ENCODE results near the gene PRRC1. TPM values are rescaled to one million over a fixed set of nuclear protein-coding genes. Genes with fewer than 3 reads are reported as not detected.

Gene PRRC1
- total and polyA plus RNA-seq, 9 of the 15 experiments (the other 6 are each of a cell fraction or from before 2014, with no cell fraction given): 23.4 to 68.7 (median 43.9) TPM

GRCh38 chr5:127551410-127552041, 34.1 kb downstream of the PRRC1 start:
- intact Hi-C loops (cut with micrococcal nuclease) (no loop called here), in situ Hi-C loops (cut with MboI) (no loop called here)
- FAIRE-seq (no peak), ATAC-seq (no peak), DNase-seq (ENCODE audit: extremely low read depth in 1 of 4, low spot score in 3 of 4) (no peak)
- BruUV-seq (replicated peaks): no TSS peak
- H4K20me1 ChIP-seq (replicated peaks; ENCODE audit: control insufficient read depth, insufficient read depth, low read length): no peaks in the 10 kb centered on the region
- no peaks in the 10 kb centered on the region for H3K9me3 ChIP-seq (replicated peaks; ENCODE audit: control insufficient read depth, insufficient read depth, low read depth, low read length)
- no peak overlapping the region for H2AFZ ChIP-seq (ENCODE audit: low read depth, low read length)
- H3K27ac ChIP-seq (ENCODE audit: extremely low read depth, low read depth, low read length): no peak overlapping the region
- no peak for TF ChIP-seq HCFC1 (IDR thresholded peaks at IDR 0.05; ENCODE audit: low read depth, low read length)
- no peak for TF ChIP-seq ZBTB33 (CRISPR knock-in tag; IDR thresholded peaks at IDR 0.05)
- no peak overlapping the region for H3K9ac ChIP-seq (ENCODE audit: insufficient read depth in 1 of 2, low read depth in 2 of 2, low read length in 2 of 2)
- H3K4me2 ChIP-seq (ENCODE audit: insufficient read depth, low read length): no peak overlapping the region
- H3K27me3 ChIP-seq (ENCODE audit: control insufficient read depth in 2 of 2, insufficient read depth in 2 of 2, low read length in 2 of 2): no peaks in the 10 kb centered on the region
- no peak overlapping the region for H3K4me3 ChIP-seq
- H3K9me1 ChIP-seq (ENCODE audit: control insufficient read depth, insufficient read depth, low read length): no peaks in the 10 kb centered on the region
- no peaks in the 10 kb centered on the region for H3K4me1 ChIP-seq (replicated peaks in 1 of 2; ENCODE audit: control insufficient read depth in 2 of 2, insufficient read depth in 2 of 2, low read length in 2 of 2)
- peaks cover 66% of the 10 kb centered on the region for H3K36me3 ChIP-seq (ENCODE audit: control insufficient read depth, insufficient read depth, low read length)
- ChIA-PET CTCF (ENCODE audit: low intra/inter-chr PET ratio) (no interaction called here), POLR2A (no interaction called here)
- 88% methylated on average over 9 of the region's 9 CpGs for whole genome bisulfite sequencing (ENCODE audit: insufficient coverage, low coverage, missing lambda C conversion rate)
- H3K79me2 ChIP-seq (ENCODE audit: control insufficient read depth, insufficient read depth, low read length): no peaks in the 10 kb centered on the region

GRCh38 chr5:127555826-127556225, 38.4 kb downstream of the PRRC1 start:
- BruUV-seq (replicated peaks): no TSS peak
- CTCF ChIA-PET (ENCODE audit: low intra/inter-chr PET ratio): no interaction called here
- TF ChIP-seq CREM (IDR thresholded peaks at IDR 0.05; ENCODE audit: low read depth): no peak
- TF ChIP-seq, protein P1, sequence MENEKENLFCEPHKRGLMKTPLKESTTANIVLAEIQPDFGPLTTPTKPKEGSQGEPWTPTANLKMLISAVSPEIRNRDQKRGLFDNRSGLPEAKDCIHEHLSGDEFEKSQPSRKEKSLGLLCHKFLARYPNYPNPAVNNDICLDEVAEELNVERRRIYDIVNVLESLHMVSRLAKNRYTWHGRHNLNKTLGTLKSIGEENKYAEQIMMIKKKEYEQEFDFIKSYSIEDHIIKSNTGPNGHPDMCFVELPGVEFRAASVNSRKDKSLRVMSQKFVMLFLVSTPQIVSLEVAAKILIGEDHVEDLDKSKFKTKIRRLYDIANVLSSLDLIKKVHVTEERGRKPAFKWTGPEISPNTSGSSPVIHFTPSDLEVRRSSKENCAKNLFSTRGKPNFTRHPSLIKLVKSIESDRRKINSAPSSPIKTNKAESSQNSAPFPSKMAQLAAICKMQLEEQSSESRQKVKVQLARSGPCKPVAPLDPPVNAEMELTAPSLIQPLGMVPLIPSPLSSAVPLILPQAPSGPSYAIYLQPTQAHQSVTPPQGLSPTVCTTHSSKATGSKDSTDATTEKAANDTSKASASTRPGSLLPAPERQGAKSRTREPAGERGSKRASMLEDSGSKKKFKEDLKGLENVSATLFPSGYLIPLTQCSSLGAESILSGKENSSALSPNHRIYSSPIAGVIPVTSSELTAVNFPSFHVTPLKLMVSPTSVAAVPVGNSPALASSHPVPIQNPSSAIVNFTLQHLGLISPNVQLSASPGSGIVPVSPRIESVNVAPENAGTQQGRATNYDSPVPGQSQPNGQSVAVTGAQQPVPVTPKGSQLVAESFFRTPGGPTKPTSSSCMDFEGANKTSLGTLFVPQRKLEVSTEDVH (IDR thresholded peaks at IDR 0.05; ENCODE audit: low read depth, partially characterized antibody): no peak
- TF ChIP-seq KAT2B (IDR thresholded peaks at IDR 0.05; ENCODE audit: low read depth, low read length): no peak
- TF ChIP-seq NR3C1 (CRISPR knock-in tag; IDR thresholded peaks at IDR 0.05): no peak
- TF ChIP-seq TAF1 (IDR thresholded peaks at IDR 0.05; ENCODE audit: control insufficient read depth, extremely low read depth, insufficient read depth, low read length, severe bottlenecking): no peak
- no peak for TF ChIP-seq HSF4 (CRISPR knock-in tag; IDR thresholded peaks at IDR 0.05; ENCODE audit: borderline replicate concordance)
- no peak for TF ChIP-seq BRD4 (IDR thresholded peaks at IDR 0.05)
- no peak for TF ChIP-seq EGR1 (conservative IDR thresholded peaks at IDR 0.05)
- no peak for TF ChIP-seq MAFK (IDR thresholded peaks at IDR 0.05; ENCODE audit: low read length)
- no peak for TF ChIP-seq CSDE1 (IDR thresholded peaks at IDR 0.05)
- TF ChIP-seq NUFIP1 (IDR thresholded peaks at IDR 0.05; ENCODE audit: partially characterized antibody): no peak

More at GRCh38 chr5:127555826-127556225, 38.4 kb downstream of the PRRC1 start:
- intact Hi-C loops (cut with micrococcal nuclease): no loop called here
- Histone ChIP-seq H3K27ac (ENCODE audit: extremely low read depth, low read depth, low read length) (no peak overlapping the region), H3K79me2 (ENCODE audit: control insufficient read depth, insufficient read depth, low read length) (no peaks in the 10 kb centered on the region), H3K4me1 (replicated peaks in 1 of 2; ENCODE audit: control insufficient read depth in 2 of 2, insufficient read depth in 2 of 2, low read length in 2 of 2) (no peaks in the 10 kb centered on the region), H2AFZ (ENCODE audit: low read depth, low read length) (no peak overlapping the region), H3K4me3 (no peak overlapping the region), H4K20me1 (replicated peaks; ENCODE audit: control insufficient read depth, insufficient read depth, low read length) (no peaks in the 10 kb centered on the region), H3K9me3 (replicated peaks; ENCODE audit: control insufficient read depth, insufficient read depth, low read depth, low read length) (no peaks in the 10 kb centered on the region), H3K9ac (ENCODE audit: insufficient read depth in 1 of 2, low read depth in 2 of 2, low read length in 2 of 2) (no peak overlapping the region), H3K4me2 (ENCODE audit: insufficient read depth, low read length) (no peak overlapping the region), H3K9me1 (ENCODE audit: control insufficient read depth, insufficient read depth, low read length) (no peaks in the 10 kb centered on the region), H3K27me3 (ENCODE audit: control insufficient read depth in 2 of 2, insufficient read depth in 2 of 2, low read length in 2 of 2) (no peaks in the 10 kb centered on the region), H3K36me3 (ENCODE audit: control insufficient read depth, insufficient read depth, low read length) (peaks cover 36% of the 10 kb centered on the region; the same call in 2 of the 3 replicates)
- FAIRE-seq (peak; percentile 46), DNase-seq (ENCODE audit: extremely low read depth in 1 of 4, low spot score in 3 of 4) (no peak), ATAC-seq (no peak)
- in situ Hi-C loops (cut with MboI): no loop called here
- POLR2A ChIA-PET: no interaction called here
- 6% methylated on average over 1 of the region's 1 CpG for WGBS (ENCODE audit: insufficient coverage, low coverage, missing lambda C conversion rate)

Measured in K562 (cell line).